ENCODE results near the gene DPM1.

- no peak for TF ChIP-seq POLR2A (IDR thresholded peaks at IDR 0.05; ENCODE audit: low read depth, low read length)
- TF ChIP-seq POU2F2 (IDR thresholded peaks at IDR 0.05; ENCODE audit: low read depth, low read length): no peak
Observed at GRCh38 chr20:50983321-50983720, 25.0 kb upstream of the DPM1 start.
